Fibroblast of skin of left quadriceps (primary cell): ENCODE results near the gene SH3RF3.
A peak's percentile ranks its signal among the peaks of the same experiment; 100 is the strongest.

ENCODE experiments used
- DNase-seq, 2 experiments: peaks; one replicate each; pipeline ENCODE4 v3.0.0-alpha.2; 2013; ENCODE audit warnings: low read depth in 2 of 2

The SH3RF3 gene

GRCh38 chr2:109282865-109283264, 153.9 kb downstream of the SH3RF3 start:
- no peak for DNase-seq

GRCh38 chr2:109284826-109285225, 155.8 kb downstream of the SH3RF3 start:
- peak; percentile 55 to 61 for DNase-seq

DNA sequence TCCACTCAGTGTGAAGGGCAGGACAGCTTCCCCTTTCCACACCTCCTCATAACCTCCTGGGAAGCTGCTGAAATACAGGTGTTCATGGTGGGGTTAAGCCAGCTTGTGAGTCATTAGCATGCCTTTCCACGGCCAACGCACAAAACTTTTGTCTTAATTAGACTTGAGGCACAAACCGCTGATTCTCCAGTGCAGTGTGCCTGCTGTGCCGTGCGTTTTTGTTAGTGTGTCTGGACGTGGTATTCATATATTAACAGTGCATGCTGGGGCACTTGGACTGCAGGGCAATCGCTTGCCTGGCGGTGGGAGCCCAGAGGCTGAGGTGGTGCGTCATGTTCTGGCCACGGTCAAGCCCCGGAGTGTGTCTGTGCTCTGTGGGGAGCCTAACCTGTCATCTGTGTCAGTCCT, 156.2 kb downstream of the SH3RF3 start:
- peak in 1 of 2 experiments; percentile 5 for DNase-seq

- DNase-seq = no peak
Observed at GRCh38 chr2:109287413-109287812, 158.4 kb downstream of the SH3RF3 start.

- DNase-seq = no peak
Observed at GRCh38 chr2:109287838-109288237, 158.8 kb downstream of the SH3RF3 start.

DNA sequence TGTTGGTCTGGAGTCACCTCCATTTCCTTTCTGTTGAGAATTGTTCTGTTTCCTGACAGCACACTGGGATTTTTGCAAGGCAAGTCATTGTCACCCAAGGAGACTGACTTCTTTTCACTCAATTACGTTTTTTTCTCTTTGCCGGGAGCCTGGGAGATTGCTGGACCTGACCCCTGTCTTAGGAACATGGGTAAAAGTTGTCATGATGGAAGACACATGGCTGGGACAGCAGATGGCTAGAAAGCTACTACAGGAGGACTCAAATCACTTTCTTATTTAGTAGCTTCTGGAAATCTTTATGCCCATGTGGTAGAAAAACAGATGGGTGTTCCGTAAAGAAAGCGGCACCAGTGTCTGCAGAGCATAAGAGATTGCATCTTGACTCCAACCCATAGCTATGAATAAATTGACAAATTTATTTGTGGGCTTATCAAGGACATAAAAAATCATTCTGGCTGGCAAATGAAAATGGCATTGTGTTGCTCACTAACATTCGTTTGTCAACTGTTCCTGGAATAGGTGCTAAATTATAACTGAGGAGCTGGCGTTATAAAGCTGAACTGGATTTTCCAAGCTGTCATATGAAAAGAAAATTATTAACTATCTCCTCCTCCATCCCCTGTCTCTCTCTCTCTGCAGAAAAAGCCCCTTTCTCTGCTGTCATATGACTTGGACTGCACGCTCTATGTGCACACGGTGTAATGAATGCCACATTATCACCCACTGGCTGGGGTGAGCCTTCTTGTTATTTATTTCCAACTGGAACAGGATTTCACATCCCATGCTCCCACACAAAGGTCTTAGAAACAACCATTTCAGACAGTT, 159.8 kb downstream of the SH3RF3 start:
- no peak for DNase-seq

DNA sequence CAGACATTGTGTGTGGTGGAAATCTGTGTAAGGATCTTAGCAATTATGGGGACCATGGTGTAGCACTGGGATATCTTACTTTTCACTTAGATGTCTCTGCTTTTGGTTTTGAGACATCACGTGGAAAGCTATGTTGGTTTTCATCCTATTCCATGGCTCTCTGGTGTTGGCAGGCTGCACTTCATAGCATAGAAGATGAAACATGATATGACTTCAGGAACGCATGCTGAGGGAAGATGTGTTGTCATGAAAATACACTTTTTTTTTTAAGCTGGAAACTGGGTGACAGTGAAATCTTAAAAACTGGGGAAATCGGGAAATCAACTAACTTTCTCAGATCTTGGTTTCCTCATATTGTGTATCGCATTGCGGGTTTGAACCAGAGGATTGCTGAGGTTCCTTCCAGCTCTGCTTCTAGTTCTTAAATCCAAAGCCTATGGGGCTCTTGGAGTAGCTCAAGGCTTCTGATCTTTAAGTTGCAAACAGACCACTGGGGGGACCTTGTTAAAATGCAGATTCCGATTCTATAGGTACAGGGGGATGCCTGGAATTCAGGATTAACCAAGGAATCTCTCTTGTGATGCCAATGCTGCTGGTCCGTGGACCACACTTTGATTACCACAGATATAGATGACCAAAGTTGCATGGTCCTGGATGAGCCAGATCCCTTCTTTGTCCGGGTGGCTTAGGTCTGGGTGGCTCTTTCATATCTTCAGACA, 160.7 kb downstream of the SH3RF3 start:
- DNase-seq = no peak

DNA sequence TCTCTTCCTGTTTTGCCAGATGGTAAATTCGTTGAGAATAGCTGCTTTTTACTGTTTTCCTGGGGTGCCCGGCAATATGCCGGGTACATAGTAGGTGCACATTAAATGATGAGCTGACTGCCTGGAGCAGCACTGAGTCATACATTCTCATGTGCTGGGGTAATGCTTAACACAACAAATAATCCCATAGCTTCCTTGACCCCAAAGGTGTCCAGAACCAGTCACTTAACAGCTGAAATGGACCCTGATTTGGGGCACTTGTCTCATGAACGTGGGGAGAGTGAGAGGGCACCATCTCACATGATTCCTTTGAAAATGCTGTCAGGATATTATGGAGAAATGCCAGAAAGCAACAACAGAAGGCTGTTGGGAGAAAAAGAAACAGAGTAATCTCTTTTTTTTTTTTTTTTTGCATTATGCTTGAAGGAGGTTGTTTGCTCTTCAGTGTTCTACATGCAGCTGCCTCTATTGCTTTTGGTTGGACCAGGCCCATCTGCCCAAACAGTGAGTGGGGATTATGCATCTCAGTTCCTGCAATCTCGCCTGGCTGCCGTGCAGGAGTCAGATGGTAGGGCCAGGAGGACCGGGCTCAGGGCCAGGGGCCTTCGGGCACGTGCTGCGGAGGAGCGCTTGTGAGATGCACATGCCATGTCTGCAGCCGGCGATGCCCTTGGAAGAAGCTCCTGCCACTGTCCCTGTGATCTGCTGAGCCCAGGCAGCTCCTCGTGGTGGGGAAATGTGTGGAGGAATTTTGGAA, 162.1 kb downstream of the SH3RF3 start:
- DNase-seq = no peak

GRCh38 chr2:109292386-109292785, 163.4 kb downstream of the SH3RF3 start:
- DNase-seq = no peak

- no peak for DNase-seq
Observed at GRCh38 chr2:109293663-109294062, 164.7 kb downstream of the SH3RF3 start.

GRCh38 chr2:109294523-109294922, 165.5 kb downstream of the SH3RF3 start:
- no peak for DNase-seq

- no peak for DNase-seq
Observed at GRCh38 chr2:109295070-109295780, 166.2 kb downstream of the SH3RF3 start.

GRCh38 chr2:109295781-109296117, 166.7 kb downstream of the SH3RF3 start:
- no peak for DNase-seq

- DNase-seq = no peak
Observed at GRCh38 chr2:109297566-109298490, 168.8 kb downstream of the SH3RF3 start.

DNA sequence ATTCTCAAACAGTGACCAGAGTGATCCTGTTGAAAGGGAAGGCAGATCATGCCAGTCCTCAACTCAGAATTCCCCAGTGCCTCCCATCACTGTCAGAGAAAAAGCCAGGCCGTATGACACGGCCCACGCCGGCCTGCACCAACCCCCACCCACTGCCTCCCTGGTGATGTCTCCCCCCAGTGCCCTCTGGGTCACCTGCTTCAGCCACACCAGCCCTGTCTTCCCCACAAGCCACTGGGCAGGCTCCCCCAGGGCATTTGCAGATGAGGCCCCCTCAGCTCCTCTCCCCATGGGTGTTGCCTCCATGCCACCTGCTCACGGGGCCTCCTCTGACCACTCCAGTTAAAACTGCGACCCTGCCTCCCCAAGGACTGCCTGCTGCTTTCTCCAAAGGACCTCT, 169.8 kb downstream of the SH3RF3 start:
- no peak for DNase-seq

GRCh38 chr2:109299536-109299935, 170.5 kb downstream of the SH3RF3 start:
- no peak for DNase-seq

- DNase-seq = no peak
Observed at GRCh38 chr2:109300582-109300981, 171.6 kb downstream of the SH3RF3 start.

DNA sequence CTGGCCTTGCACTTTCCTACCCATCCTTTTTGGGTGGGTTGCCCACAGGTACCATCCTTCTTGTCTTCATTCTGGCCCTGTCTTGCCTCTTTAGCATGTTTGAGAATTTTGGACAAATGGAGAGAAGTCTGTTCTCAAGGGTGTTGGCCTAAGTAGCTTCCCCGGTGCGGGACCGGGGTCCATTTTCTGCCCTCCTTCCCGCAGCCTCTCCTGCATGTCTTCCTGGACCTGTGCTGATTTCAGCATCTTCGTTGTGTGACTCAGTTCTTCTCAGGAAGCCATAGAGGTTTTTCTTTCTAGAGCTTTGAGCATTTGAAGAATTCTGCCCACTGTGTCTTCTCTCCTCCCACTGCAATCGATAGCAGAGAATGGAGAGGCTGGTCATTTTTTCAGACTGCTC, 172.7 kb downstream of the SH3RF3 start:
- DNase-seq = no peak

DNA sequence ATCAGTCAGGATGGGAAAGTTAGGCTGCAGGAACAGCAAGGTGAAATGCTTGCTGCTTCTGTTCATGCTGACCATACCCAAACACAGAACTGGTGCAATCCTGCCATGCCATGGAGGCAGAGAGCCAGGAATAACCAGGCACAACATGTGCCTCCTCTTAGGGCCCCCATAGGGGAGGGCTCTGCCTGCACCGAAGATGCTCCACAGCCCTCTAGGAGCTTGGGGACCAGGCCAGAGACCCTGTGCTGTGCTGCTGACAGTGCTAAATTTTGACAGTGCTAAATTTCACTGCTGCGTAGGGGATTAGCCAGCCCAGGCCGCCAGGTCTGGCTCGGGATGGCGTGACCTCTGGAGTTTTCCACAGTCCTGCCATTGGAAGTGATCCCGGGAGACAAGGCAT, 173.3 kb downstream of the SH3RF3 start:
- DNase-seq = no peak

DNA sequence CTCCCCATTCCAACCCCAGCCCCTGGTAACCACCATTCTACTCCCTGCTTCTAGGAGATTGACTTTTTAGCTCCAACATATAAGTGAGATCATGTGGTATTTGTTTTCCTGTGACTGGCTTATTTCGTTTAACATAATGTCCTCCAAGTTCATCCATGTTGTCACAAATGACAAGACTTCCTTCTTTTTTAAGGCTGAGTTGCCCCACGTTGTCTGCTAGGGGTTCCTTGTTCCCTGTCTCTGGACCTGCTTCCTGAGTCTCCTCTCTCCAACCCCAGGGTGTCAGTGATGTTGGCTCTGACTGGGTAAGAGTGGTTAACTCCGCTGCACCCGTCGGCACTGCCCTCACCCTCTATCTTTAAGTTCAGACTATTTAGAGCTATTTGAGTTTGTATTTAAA, 175.2 kb downstream of the SH3RF3 start:
- no peak for DNase-seq
